Liver (tissue), 9 donors: ENCODE measurements around the gene NEFH. TPM values are rescaled to one million over a fixed set of nuclear protein-coding genes. Genes with fewer than 3 reads are reported as not detected.

ENCODE experiments used
- DNase-seq: peaks from one replicate; pipeline ENCODE4 v3.0.0-alpha.2; 2017; ENCODE audit warnings: low spot score
- H3K27ac ChIP-seq, 2 donors: one replicate each; pipeline ENCODE4 v1.7.0; 2013; ENCODE audit warnings: inconsistent platforms in 2 of 2, low read length in 2 of 2, control low read depth in 1 of 2, low read depth in 1 of 2, mild to moderate bottlenecking in 1 of 2
- H3K27me3 ChIP-seq, 4 donors: one replicate each; pipeline versions ENCODE4 v1.6.1 to v1.7.0; 2013; ENCODE audit warnings: low read length in 3 of 4, inconsistent platforms in 1 of 4, mild to moderate bottlenecking in 1 of 4, moderate library complexity in 1 of 4; ENCODE audit not compliant: control insufficient read depth in 4 of 4, insufficient read depth in 4 of 4
- H3K36me3 ChIP-seq, 4 donors: one replicate each; pipeline versions ENCODE4 v1.6.1 to v1.7.0; 2013; ENCODE audit warnings: low read length in 3 of 4, mild to moderate bottlenecking in 3 of 4, low read depth in 1 of 4, moderate library complexity in 1 of 4; ENCODE audit not compliant: control insufficient read depth in 4 of 4, insufficient read depth in 3 of 4
- H3K4me1 ChIP-seq, 4 donors: one replicate each; pipeline versions ENCODE4 v1.6.1 to v1.7.0; 2013; ENCODE audit warnings: low read length in 3 of 4, mild to moderate bottlenecking in 3 of 4, moderate library complexity in 1 of 4; ENCODE audit not compliant: control insufficient read depth in 4 of 4, insufficient read depth in 4 of 4
- H3K4me3 ChIP-seq, 3 donors: one replicate each; pipeline versions ENCODE4 v1.6.1 to v1.7.0; 2013; ENCODE audit warnings: low read length in 3 of 3, control low read depth in 1 of 3, low read depth in 1 of 3, mild to moderate bottlenecking in 1 of 3
- H3K9ac ChIP-seq, 2 donors: one replicate each; pipeline ENCODE4 v1.7.0; 2013; ENCODE audit warnings: low read length in 2 of 2, mild to moderate bottlenecking in 2 of 2, moderate library complexity in 2 of 2, control low read depth in 1 of 2, low read depth in 1 of 2
- H3K9me3 ChIP-seq, 4 donors: one replicate each; pipeline versions ENCODE4 v1.6.1 to v1.7.0; 2013; ENCODE audit warnings: low read length in 3 of 4; ENCODE audit not compliant: control insufficient read depth in 4 of 4
- EGR1 ChIP-seq, 2 donors: IDR thresholded peaks; 2 replicates each; pipeline ENCODE4 v1.6.1; 2016 to 2018; ENCODE audit warnings: antibody characterized with exemption in 2 of 2, low read depth in 2 of 2
- FOXA1 ChIP-seq: IDR thresholded peaks from 2 replicates; pipeline ENCODE4 v1.6.1; 2016; ENCODE audit warnings: antibody characterized with exemption
- FOXA2 ChIP-seq: IDR thresholded peaks from 2 replicates; pipeline ENCODE4 v1.6.1; 2016; ENCODE audit warnings: antibody characterized with exemption
- GABPA ChIP-seq, 2 donors: IDR thresholded peaks in 1 of 2; conservative IDR thresholded peaks in 1 of 2; 2 replicates each; pipeline ENCODE4 v1.6.1; 2016; ENCODE audit warnings: antibody characterized with exemption in 2 of 2, mild to moderate bottlenecking in 1 of 2, moderate library complexity in 1 of 2
- HNF4A ChIP-seq, 2 donors: conservative IDR thresholded peaks; 2 replicates each; pipeline ENCODE4 v1.6.1; 2016; ENCODE audit warnings: antibody characterized with exemption in 2 of 2, mild to moderate bottlenecking in 2 of 2
- HNF4G ChIP-seq: IDR thresholded peaks from 2 replicates; pipeline ENCODE4 v1.6.1; 2016; ENCODE audit warnings: antibody characterized with exemption
- MAX ChIP-seq: IDR thresholded peaks from 2 replicates; pipeline ENCODE4 v1.6.1; 2016; ENCODE audit warnings: antibody characterized with exemption
- NR2F2 ChIP-seq: IDR thresholded peaks from 2 replicates; pipeline ENCODE4 v1.6.1; 2016; ENCODE audit warnings: antibody characterized with exemption
- RAD21 ChIP-seq, 2 donors: IDR thresholded peaks; 2 replicates each; pipeline ENCODE4 v1.6.1; 2016; ENCODE audit warnings: antibody characterized with exemption in 2 of 2, mild to moderate bottlenecking in 2 of 2
- RXRA ChIP-seq, 2 donors: IDR thresholded peaks; 2 replicates each; pipeline ENCODE4 v1.6.1; 2017 to 2018; ENCODE audit warnings: antibody characterized with exemption in 2 of 2, mild to moderate bottlenecking in 1 of 2
- SP1 ChIP-seq: IDR thresholded peaks from 2 replicates; pipeline ENCODE4 v1.6.1; 2018; ENCODE audit warnings: antibody characterized with exemption, mild to moderate bottlenecking
- YY1 ChIP-seq: IDR thresholded peaks from 2 replicates; pipeline ENCODE4 v1.6.1; 2016; ENCODE audit warnings: antibody characterized with exemption, mild to moderate bottlenecking
- WGBS: extraction: QIAGEN DNeasy Blood & Tissue Kit; methylation state at CpG from one replicate; pipeline ENCODE4 v1.1.7; 2013; 5-methylcytosine and 5-hydroxymethylcytosine counted together
- polyA plus RNA-seq, 2 donors: library from polyadenylated mRNA; stranded (reverse) in 1 of 2; unstranded in 1 of 2; fragments of 200-250 nt in 1 of 2; fragments of >200 nt in 1 of 2; fragmentation: Nextera tagmentation in 1 of 2; extraction: Ambion mirVana in 1 of 2; gene quantifications; one replicate each; pipeline versions ENCODE4 v1.2.1 to v1.2.3, GENCODE V29; 2013 to 2015
- total RNA-seq, 2 donors: library from RNA; depleted of rRNA; stranded (reverse); fragments of >200 nt; gene quantifications; one replicate each; pipeline ENCODE4 v1.2.3, GENCODE V29; 2014
- TF ChIP-seq, protein P1 (sequence below): fragments of 150-350 bp; IDR thresholded peaks from 2 replicates; pipeline ENCODE4 v1.5.1; 2017; ENCODE audit warnings: improper control_type of control experiment, low read depth, low read length; ENCODE audit not compliant: missing input control
- donor health status: healthy.
- donor health status: healthy.
- donor health status: healthy.
- donor health status: healthy.
- donor health status: healthy.

Gene NEFH
- total and polyA plus RNA-seq, 4 donors, result 0.04 to 1.6 (median 0.21) TPM

- H3K4me1 ChIP-seq, result peaks cover 4 to 15% (median 7%) of the 10 kb centered on the region in 4 donors
- no peak overlapping the region for H3K9ac ChIP-seq
- H3K4me3 ChIP-seq, result no peak overlapping the region
- 40% methylated on average over 5 of the region's 5 CpGs for WGBS
- TF ChIP-seq, protein P1, sequence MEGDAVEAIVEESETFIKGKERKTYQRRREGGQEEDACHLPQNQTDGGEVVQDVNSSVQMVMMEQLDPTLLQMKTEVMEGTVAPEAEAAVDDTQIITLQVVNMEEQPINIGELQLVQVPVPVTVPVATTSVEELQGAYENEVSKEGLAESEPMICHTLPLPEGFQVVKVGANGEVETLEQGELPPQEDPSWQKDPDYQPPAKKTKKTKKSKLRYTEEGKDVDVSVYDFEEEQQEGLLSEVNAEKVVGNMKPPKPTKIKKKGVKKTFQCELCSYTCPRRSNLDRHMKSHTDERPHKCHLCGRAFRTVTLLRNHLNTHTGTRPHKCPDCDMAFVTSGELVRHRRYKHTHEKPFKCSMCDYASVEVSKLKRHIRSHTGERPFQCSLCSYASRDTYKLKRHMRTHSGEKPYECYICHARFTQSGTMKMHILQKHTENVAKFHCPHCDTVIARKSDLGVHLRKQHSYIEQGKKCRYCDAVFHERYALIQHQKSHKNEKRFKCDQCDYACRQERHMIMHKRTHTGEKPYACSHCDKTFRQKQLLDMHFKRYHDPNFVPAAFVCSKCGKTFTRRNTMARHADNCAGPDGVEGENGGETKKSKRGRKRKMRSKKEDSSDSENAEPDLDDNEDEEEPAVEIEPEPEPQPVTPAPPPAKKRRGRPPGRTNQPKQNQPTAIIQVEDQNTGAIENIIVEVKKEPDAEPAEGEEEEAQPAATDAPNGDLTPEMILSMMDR, result no peak
- TF ChIP-seq RXRA (IDR thresholded peaks at IDR 0.05) (peak; percentile 81), MAX (peak; percentile 32), FOXA1 (peak; percentile 50), GABPA (IDR thresholded peaks at IDR 0.05 in 1 of 2, conservative IDR thresholded peaks at IDR 0.05 in 1 of 2) (peak in 1 of 2 donors; percentile 47), HNF4A (conservative IDR thresholded peaks at IDR 0.05) (peak; percentile 54 to 62), EGR1 (IDR thresholded peaks at IDR 0.05; ENCODE audit: low read depth in 2 of 2) (no peak), SP1 (peak; percentile 56), YY1 (peak; percentile 23), RAD21 (IDR thresholded peaks at IDR 0.05) (no peak), NR2F2 (peak; percentile 19)
- DNase-seq, result no peak
- H3K9me3 ChIP-seq, result no peaks in the 10 kb centered on the region
- no peaks in the 10 kb centered on the region for H3K27me3 ChIP-seq
- peaks cover 2 to 43% (median 28%) of the 10 kb centered on the region in 4 donors for H3K36me3 ChIP-seq
- H3K27ac ChIP-seq, result no peak overlapping the region
Measured at GRCh38 chr22:29517215-29517908, 37.3 kb downstream of the NEFH start.

GRCh38 chr22:29518427-29518826 is 38.4 kb downstream of the NEFH start:
- Histone ChIP-seq H3K27ac (no peak overlapping the region), H3K9me3 (no peaks in the 10 kb centered on the region), H3K4me3 (no peak overlapping the region), H3K9ac (no peak overlapping the region), H3K4me1 (peaks cover 4 to 15% (median 7%) of the 10 kb centered on the region in 4 donors), H3K36me3 (peaks cover 2 to 43% (median 25%) of the 10 kb centered on the region in 4 donors), H3K27me3 (no peaks in the 10 kb centered on the region)
- DNase-seq, result no peak
- TF ChIP-seq FOXA1, result no peak
- TF ChIP-seq HNF4G, result no peak
- no peak for TF ChIP-seq FOXA2
- TF ChIP-seq, protein P1, result no peak
- TF ChIP-seq MAX, result no peak
- TF ChIP-seq EGR1 (IDR thresholded peaks at IDR 0.05; ENCODE audit: low read depth in 2 of 2), result no peak
- TF ChIP-seq GABPA (IDR thresholded peaks at IDR 0.05 in 1 of 2, conservative IDR thresholded peaks at IDR 0.05 in 1 of 2), result no peak
- WGBS, result 93% methylated on average over 5 of the region's 5 CpGs
